Activated naive CD4-positive, alpha-beta T cell treated with anti-CD3 and anti-CD28 coated beads, Interleukin-2, amount 10 ng/mL, durations not matched to agents 5 hours and 36 hours (primary cell): Measurements from ENCODE around the gene HSBP1. TPM values are rescaled to one million over a fixed set of nuclear protein-coding genes. Genes with fewer than 3 reads are reported as not detected.

Experiments used
- total RNA-seq, 2 experiments: library from RNA; stranded (reverse); gene quantifications; one replicate each; pipeline ENCODE4 v1.2.3, GENCODE V29; 2021

Gene HSBP1
- 10 to 100 TPM; 50.9 to 62.9 TPM for total RNA-seq

DNA sequence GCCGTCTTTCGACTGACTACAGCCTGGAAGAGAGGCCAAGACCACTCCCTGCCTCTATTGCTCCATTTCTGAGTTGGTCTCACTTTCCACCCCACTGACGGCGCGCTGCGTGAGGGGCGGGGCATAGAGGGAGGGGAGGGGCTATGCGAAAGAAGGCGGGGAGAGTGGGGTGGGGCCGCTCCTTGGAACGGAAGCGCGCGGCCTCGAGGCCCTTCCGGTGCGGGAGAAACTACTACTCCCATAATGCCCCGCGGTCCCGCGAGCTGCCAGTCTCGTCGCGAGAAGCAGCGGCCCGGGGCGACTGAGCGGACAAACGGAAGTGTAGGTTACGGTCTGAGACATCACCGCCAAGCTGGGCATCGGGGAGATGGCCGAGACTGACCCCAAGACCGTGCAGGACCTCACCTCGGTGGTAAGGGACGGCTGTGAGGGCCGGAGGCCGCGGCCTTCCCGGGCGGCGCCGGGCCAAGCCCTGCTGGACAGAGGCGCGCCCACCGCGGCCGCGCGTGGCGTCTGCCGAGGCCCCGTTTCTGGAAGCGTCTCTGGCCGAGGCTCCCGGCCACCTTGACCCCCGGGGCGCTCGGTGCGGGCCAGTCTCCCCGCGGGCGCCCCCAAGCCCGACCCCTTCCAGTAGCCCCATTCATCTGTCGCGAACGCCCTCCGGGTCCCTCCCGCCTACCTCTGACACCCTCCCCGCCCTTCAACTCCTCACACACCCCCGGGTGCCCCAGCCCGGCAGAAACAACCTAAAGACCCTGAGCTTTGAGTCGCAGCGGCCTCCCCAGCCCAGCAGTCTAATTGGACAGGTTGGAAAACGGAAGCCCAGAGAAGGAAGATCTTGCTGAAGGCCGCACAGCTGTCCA is at the start of gene HSBP1:
HSBP1 (plus strand) TSS at position 269 of the 863 bp plus-strand sequence; CDS start at position 368, 99 bp downstream.

Other genes with a start within 250 kb of the HSBP1 start
- 1 to 10 TPM; 4.7 to 5.3 TPM for gene MLYCD, start 91.1 kb downstream of the HSBP1 start, total RNA-seq
- under 1 TPM; 0.66 to 0.77 TPM for gene OSGIN1, start 145.3 kb downstream of the HSBP1 start, total RNA-seq
- not detected for gene NECAB2, start 160.3 kb downstream of the HSBP1 start, total RNA-seq
- not detected for gene SLC38A8, start 234.8 kb downstream of the HSBP1 start, total RNA-seq